Transverse colon (tissue), 3 donors: Measurements from ENCODE around the gene PHACTR3.

ENCODE experiments used
- CTCF ChIP-seq, 5 experiments: fragments of 200-600 bp in 3 of 5; fragments of 450-650 bp in 2 of 5; sonication (generic) in 3 of 5; IDR thresholded peaks; 1 replicate in 2 of 5; 2 replicates in 3 of 5; pipeline ENCODE4 v1.5.1; 2016 to 2017; ENCODE audit warnings: antibody characterized with exemption in 5 of 5, inconsistent platforms in 3 of 5, mild to moderate bottlenecking in 2 of 5, moderate library complexity in 1 of 5
- EP300 ChIP-seq: sonication (generic); formaldehyde crosslinking; IDR thresholded peaks from one replicate; pipeline ENCODE4 v1.6.1; 2017; ENCODE audit warnings: antibody characterized with exemption, low read depth

- no peak for TF ChIP-seq CTCF (IDR thresholded peaks at IDR 0.05)
- no peak for TF ChIP-seq EP300
Measured at GRCh38 chr20:59581993-59582679, 22.2 kb upstream of the PHACTR3 start.
